ENCODE measurements around the gene MYL1.

MYL1 gene

GRCh38 chr2:210302326-210302725 lies 12.6 kb downstream of the MYL1 start:
- TF ChIP-seq CTCF (IDR thresholded peaks at IDR 0.05; ENCODE audit: insufficient read depth, low read depth, low read length, missing control alignments) = no peak
- H3K4me3 ChIP-seq (ENCODE audit: low read depth, low read length) = no peak overlapping the region
- no peak for DNase-seq (ENCODE audit: low read depth)

- H3K4me3 ChIP-seq (ENCODE audit: low read depth, low read length) = no peak overlapping the region
- no peak for TF ChIP-seq CTCF (IDR thresholded peaks at IDR 0.05; ENCODE audit: insufficient read depth, low read depth, low read length, missing control alignments)
- no peak for DNase-seq (ENCODE audit: low read depth)
These were observed 15.1 kb downstream of the MYL1 start for GRCh38 chr2:210299866-210300373.

- no peak for DNase-seq (ENCODE audit: low read depth)
- no peak overlapping the region for H3K4me3 ChIP-seq (ENCODE audit: low read depth, low read length)
- TF ChIP-seq CTCF (IDR thresholded peaks at IDR 0.05; ENCODE audit: insufficient read depth, low read depth, low read length, missing control alignments) = no peak
These were observed 26.6 kb downstream of the MYL1 start for GRCh38 chr2:210288408-210288807.

- H3K4me3 ChIP-seq (ENCODE audit: low read depth, low read length) = no peak overlapping the region
- DNase-seq (ENCODE audit: low read depth) = no peak
- TF ChIP-seq CTCF (IDR thresholded peaks at IDR 0.05; ENCODE audit: insufficient read depth, low read depth, low read length, missing control alignments) = no peak
These were observed 27.7 kb downstream of the MYL1 start for GRCh38 chr2:210287301-210287700.

GRCh38 chr2:210286123-210286680 lies 28.8 kb downstream of the MYL1 start:
- no peak overlapping the region for H3K4me3 ChIP-seq (ENCODE audit: low read depth, low read length)
- no peak for DNase-seq (ENCODE audit: low read depth)
- no peak for TF ChIP-seq CTCF (IDR thresholded peaks at IDR 0.05; ENCODE audit: insufficient read depth, low read depth, low read length, missing control alignments)

GRCh38 chr2:210277133-210277532 lies 37.8 kb downstream of the MYL1 start:
- TF ChIP-seq CTCF (IDR thresholded peaks at IDR 0.05; ENCODE audit: insufficient read depth, low read depth, low read length, missing control alignments) = no peak
- H3K4me3 ChIP-seq (ENCODE audit: low read depth, low read length) = no peak overlapping the region
- no peak for DNase-seq (ENCODE audit: low read depth)

GRCh38 chr2:210271300-210271699 lies 43.7 kb downstream of the MYL1 start:
- no peak for DNase-seq (ENCODE audit: low read depth)
- no peak for TF ChIP-seq CTCF (IDR thresholded peaks at IDR 0.05; ENCODE audit: insufficient read depth, low read depth, low read length, missing control alignments)
- no peak overlapping the region for H3K4me3 ChIP-seq (ENCODE audit: low read depth, low read length)

All from GM12865 (cell line).